Testis (tissue), 3 donors: ENCODE data around the gene CEBPE. TPM values are rescaled to one million over a fixed set of nuclear protein-coding genes. Genes with fewer than 3 reads are reported as not detected.

Experiments used
- DNase-seq: peaks from one replicate; pipeline ENCODE4 v3.0.0-alpha.2; 2019
- H3K27ac ChIP-seq, 2 donors: fragments of 200-600 bp; sonication (generic); one replicate each; pipeline ENCODE4 v1.5.1; 2019
- H3K27me3 ChIP-seq: fragments of 200-600 bp; sonication (generic); one replicate; pipeline ENCODE4 v1.5.1; 2019
- H3K36me3 ChIP-seq: fragments of 200-600 bp; sonication (generic); one replicate; pipeline ENCODE4 v1.5.1; 2017; ENCODE audit warnings: low read depth; ENCODE audit errors: missing control alignments
- H3K4me1 ChIP-seq: fragments of 200-600 bp; sonication (generic); one replicate; pipeline ENCODE4 v1.5.1; 2019
- H3K4me3 ChIP-seq, 2 donors: fragments of 200-600 bp; sonication (generic); one replicate each; pipeline ENCODE4 v1.5.1; 2017 to 2019
- H3K9me3 ChIP-seq: fragments of 200-600 bp; sonication (generic); one replicate; pipeline ENCODE4 v1.5.1; 2017
- POLR2A ChIP-seq: fragments of 450-650 bp; IDR thresholded peaks from one replicate; pipeline ENCODE4 v1.6.1; 2017; ENCODE audit warnings: antibody characterized with exemption, mild to moderate bottlenecking, moderate library complexity
- WGBS, 2 donors: methylation state at CpG; one replicate each; pipeline ENCODE4 v1.1.5; 2018; 5-methylcytosine and 5-hydroxymethylcytosine counted together
- intact Hi-C: fragments of 100-400 bp; cut with DNase I; formaldehyde crosslinking; loops from one replicate; pipeline ENCODE4 v1.15.1; 2023; ENCODE audit warnings: low total_unique reads
- polyA plus RNA-seq: library from polyadenylated mRNA; stranded (reverse); fragments of 350-450 nt; fragmentation: Illumina TruSeq; extraction: RNeasy Lipid Tissue Mini Kit (QIAGEN cat#74804); gene quantifications from one replicate; pipeline ENCODE4 v1.2.3, GENCODE V29; 2014; ENCODE audit warnings: low read depth, low replicate concordance; ENCODE audit not compliant: insufficient read depth
- total RNA-seq, 2 donors: library from RNA; depleted of rRNA; stranded (reverse); fragments of >200 nt; gene quantifications; one replicate each; pipeline ENCODE4 v1.2.3, GENCODE V29; 2016
- TF ChIP-seq, protein P1 (sequence below), 3 experiments: fragments of 450-650 bp in 2 of 3; fragments of 200-600 bp in 1 of 3; sonication (generic) in 1 of 3; IDR thresholded peaks; one replicate each; pipeline ENCODE4 v1.5.1; 2016 to 2019; ENCODE audit warnings: antibody characterized with exemption in 3 of 3, mild to moderate bottlenecking in 2 of 3, moderate library complexity in 1 of 3

Gene CEBPE
- total and polyA plus RNA-seq, 3 donors from 2014 or later: 0.19 to 0.24 TPM; not detected in 1

- peak overlapping the region in 1 of 2 donors; percentile 36 for H3K27ac ChIP-seq
- intact Hi-C loops: no loop called here
- no peaks in the 10 kb centered on the region for H3K36me3 ChIP-seq
- no peak overlapping the region for H3K4me3 ChIP-seq
- no peaks in the 10 kb centered on the region for H3K9me3 ChIP-seq
- 44 to 54% methylated on average over 4 to 9 of the region's 9 CpGs for WGBS, 2 donors
- DNase-seq: peak; percentile 55
- peaks cover 24% of the 10 kb centered on the region for H3K4me1 ChIP-seq
- H3K27me3 ChIP-seq: no peaks in the 10 kb centered on the region
- TF ChIP-seq POLR2A: no peak
- TF ChIP-seq, protein P1, sequence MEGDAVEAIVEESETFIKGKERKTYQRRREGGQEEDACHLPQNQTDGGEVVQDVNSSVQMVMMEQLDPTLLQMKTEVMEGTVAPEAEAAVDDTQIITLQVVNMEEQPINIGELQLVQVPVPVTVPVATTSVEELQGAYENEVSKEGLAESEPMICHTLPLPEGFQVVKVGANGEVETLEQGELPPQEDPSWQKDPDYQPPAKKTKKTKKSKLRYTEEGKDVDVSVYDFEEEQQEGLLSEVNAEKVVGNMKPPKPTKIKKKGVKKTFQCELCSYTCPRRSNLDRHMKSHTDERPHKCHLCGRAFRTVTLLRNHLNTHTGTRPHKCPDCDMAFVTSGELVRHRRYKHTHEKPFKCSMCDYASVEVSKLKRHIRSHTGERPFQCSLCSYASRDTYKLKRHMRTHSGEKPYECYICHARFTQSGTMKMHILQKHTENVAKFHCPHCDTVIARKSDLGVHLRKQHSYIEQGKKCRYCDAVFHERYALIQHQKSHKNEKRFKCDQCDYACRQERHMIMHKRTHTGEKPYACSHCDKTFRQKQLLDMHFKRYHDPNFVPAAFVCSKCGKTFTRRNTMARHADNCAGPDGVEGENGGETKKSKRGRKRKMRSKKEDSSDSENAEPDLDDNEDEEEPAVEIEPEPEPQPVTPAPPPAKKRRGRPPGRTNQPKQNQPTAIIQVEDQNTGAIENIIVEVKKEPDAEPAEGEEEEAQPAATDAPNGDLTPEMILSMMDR (IDR thresholded peaks at IDR 0.05): no peak
These were observed 7.0 kb upstream of the CEBPE start for GRCh38 chr14:23125933-23126524.

GRCh38 chr14:23125011-23125410, 6.0 kb upstream of the CEBPE start:
- TF ChIP-seq, protein P1 (IDR thresholded peaks at IDR 0.05): no peak
- TF ChIP-seq POLR2A: no peak
- no peaks in the 10 kb centered on the region for H3K27me3 ChIP-seq
- peak overlapping the region in 1 of 2 donors; percentile 36 for H3K27ac ChIP-seq
- peaks cover 26% of the 10 kb centered on the region for H3K4me1 ChIP-seq
- no peak overlapping the region for H3K4me3 ChIP-seq
- H3K36me3 ChIP-seq: no peaks in the 10 kb centered on the region
- DNase-seq: no peak
- no peaks in the 10 kb centered on the region for H3K9me3 ChIP-seq
- 44 to 50% methylated on average over 3 of the region's 3 CpGs for WGBS, 2 donors
- intact Hi-C loops: no loop called here

GRCh38 chr14:23124337-23124954, 5.4 kb upstream of the CEBPE start:
- peak overlapping the region in 1 of 2 donors; percentile 36 for H3K27ac ChIP-seq
- no peak for TF ChIP-seq POLR2A
- TF ChIP-seq, protein P1 (IDR thresholded peaks at IDR 0.05): no peak
- no peak for DNase-seq
- no peaks in the 10 kb centered on the region for H3K36me3 ChIP-seq
- peaks cover 26% of the 10 kb centered on the region for H3K4me1 ChIP-seq
- no peaks in the 10 kb centered on the region for H3K27me3 ChIP-seq
- 82 to 86% methylated on average over 13 of the region's 13 CpGs for WGBS, 2 donors
- intact Hi-C loops: loop anchor here (5.0 kb wide), 1 partner anchor 63 kb away; no protein-coding TSS in a partner anchor
- H3K9me3 ChIP-seq: no peaks in the 10 kb centered on the region
- no peak overlapping the region for H3K4me3 ChIP-seq

- peak; percentile 69 for DNase-seq
- H3K9me3 ChIP-seq: no peaks in the 10 kb centered on the region
- peaks cover 26% of the 10 kb centered on the region for H3K4me1 ChIP-seq
- TF ChIP-seq, protein P1 (IDR thresholded peaks at IDR 0.05): no peak
- TF ChIP-seq POLR2A: no peak
- H3K27ac ChIP-seq: no peak overlapping the region
- intact Hi-C loops: loop anchor here (5.0 kb wide), 1 partner anchor 64 kb away; no protein-coding TSS in a partner anchor
- no peak overlapping the region for H3K4me3 ChIP-seq
- H3K36me3 ChIP-seq: no peaks in the 10 kb centered on the region
- no peaks in the 10 kb centered on the region for H3K27me3 ChIP-seq
- 63 to 76% methylated on average over 8 of the region's 8 CpGs for WGBS, 2 donors
These were observed 4.4 kb upstream of the CEBPE start for GRCh38 chr14:23123419-23123818.
